Keratinocyte (primary cell): ENCODE data around the gene FHIT.

Experiments
- CTCF ChIP-seq, 3 experiments: IDR thresholded peaks in 1 of 3; conservative IDR thresholded peaks in 1 of 3; optimal IDR thresholded peaks in 1 of 3; 2 replicates in 2 of 3; 3 replicates in 1 of 3; pipeline versions ENCODE3 to v1.5.1; 2011; ENCODE audit warnings: low read length in 3 of 3, mild to moderate bottlenecking in 3 of 3, moderate library complexity in 2 of 3, control low read depth in 1 of 3, inconsistent platforms in 1 of 3; ENCODE audit not compliant: insufficient read depth in 2 of 3; ENCODE audit errors: extremely low read depth in 1 of 3
- EZH2 ChIP-seq: IDR thresholded peaks from one replicate; pipeline ENCODE4 v1.6.1; 2012; ENCODE audit warnings: inconsistent platforms, mild to moderate bottlenecking, low read length, moderate library complexity

DNA sequence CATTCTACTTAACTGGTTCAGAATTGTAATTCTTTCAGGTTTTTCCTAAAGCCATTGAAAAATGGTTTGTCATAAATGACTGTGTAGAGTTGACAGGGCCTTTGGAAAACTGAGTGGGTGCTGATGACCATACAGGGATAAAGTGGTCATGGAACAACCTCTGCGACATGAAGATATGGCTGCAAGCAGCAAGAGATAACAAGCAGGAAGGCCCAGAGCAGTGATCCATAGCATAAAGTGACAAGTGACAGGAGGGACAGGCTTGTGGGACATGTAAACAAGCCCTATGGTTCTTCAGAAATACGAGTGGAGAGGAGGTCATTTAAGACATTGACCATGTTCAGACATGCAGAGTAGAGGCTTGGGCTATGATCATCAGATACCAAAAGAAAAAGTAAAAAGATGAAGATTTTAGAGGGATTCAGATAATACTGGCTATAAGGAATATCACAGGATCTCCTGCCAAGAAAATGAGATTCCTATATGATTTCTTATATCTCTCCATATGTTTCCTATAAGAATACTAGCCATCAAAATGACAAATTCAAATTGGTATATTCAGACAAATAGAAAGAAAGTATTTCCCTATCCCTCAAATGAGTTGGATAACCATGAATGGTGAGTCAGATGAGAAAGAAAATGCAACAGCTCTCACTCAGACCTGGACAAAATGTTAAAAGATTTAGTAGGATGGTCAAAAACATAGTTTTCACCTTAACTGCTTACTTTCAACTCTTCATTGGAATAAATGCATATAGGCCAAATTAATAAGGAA is 1373.8 kb downstream of the FHIT start:
- TF ChIP-seq CTCF (optimal IDR thresholded peaks at IDR 0.05 in 1 of 3, IDR thresholded peaks at IDR 0.05 in 1 of 3, conservative IDR thresholded peaks at IDR 0.05 in 1 of 3; ENCODE audit: extremely low read depth in 1 of 3, insufficient read depth in 2 of 3, low read length in 3 of 3) (no peak), EZH2 (no peak)
